Measurements from ENCODE around the gene NADSYN1.

NADSYN1 gene

DNA sequence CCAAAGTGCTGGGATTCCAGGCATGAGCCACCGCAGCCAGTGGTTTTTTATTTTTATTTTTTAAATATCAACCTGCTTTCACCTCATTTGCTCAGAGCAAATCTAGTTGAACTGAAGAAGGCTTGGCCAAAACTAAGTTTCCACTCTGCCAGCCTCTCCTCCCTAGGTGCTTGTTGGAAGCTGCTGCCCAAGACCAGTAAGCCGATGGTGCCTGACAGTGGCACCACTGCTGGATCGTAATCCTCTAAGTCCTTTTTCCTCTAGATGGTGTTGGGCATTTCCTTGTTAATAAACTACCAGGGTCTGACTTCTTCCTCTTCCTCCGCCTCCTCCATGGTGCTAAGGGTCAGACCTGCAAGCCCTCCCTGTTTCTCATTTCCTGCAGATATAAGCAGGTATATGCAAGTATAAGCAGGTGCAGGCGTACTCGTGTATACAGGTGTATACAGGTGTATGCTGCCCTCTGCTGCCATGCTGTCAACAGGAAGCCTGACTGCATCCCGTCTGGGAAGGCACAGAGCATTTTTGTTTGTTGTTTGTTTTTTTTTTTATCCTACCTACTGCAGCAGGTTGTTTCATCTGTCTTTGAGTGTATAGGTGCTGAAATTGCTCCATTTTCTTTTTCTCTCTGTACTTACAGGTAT lies 1.6 kb downstream of the NADSYN1 start:
- peaks cover 29% of the 10 kb centered on the region for H3K36me3 ChIP-seq (ENCODE audit: low read depth)
- peaks cover 8% of the 10 kb centered on the region for H3K4me1 ChIP-seq (ENCODE audit: insufficient read depth, poor library complexity, severe bottlenecking)
- ATAC-seq (ENCODE audit: low read depth) (no peak), DNase-seq (ENCODE audit: low spot score) (peak; percentile 57)
- peak; percentile 53 for TF ChIP-seq CTCF (IDR thresholded peaks at IDR 0.05; ENCODE audit: poor library complexity, severe bottlenecking)
- no peaks in the 10 kb centered on the region for H3K27me3 ChIP-seq (ENCODE audit: insufficient read depth, poor library complexity, severe bottlenecking)
- no peaks in the 10 kb centered on the region for H3K9me3 ChIP-seq (ENCODE audit: severe bottlenecking)
- H3K27ac ChIP-seq (ENCODE audit: poor library complexity, severe bottlenecking): no peak overlapping the region
- no peak overlapping the region for H3K4me3 ChIP-seq (ENCODE audit: severe bottlenecking)

DNA sequence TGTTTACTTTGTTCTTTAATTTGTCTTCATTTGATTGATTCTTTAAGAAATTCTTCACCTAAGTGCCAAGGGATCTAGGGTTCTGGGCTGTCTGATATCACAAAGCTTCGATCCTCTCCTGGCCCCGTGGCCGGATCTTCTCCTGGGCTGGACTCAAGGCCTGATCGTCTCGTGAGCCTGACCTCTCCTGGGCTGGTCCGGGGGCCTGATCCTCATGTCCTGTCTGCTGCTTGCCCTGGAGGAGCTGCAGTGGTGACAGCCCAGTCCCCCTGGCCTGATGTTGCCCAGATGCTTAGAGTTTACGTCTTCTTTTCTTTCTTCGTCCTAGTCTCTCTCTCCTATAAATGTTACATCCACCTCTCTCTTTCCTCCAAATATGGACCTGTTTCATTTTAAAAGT lies 3.3 kb downstream of the NADSYN1 start:
- H3K4me3 ChIP-seq (ENCODE audit: severe bottlenecking): no peak overlapping the region
- no peak overlapping the region for H3K27ac ChIP-seq (ENCODE audit: poor library complexity, severe bottlenecking)
- no peaks in the 10 kb centered on the region for H3K9me3 ChIP-seq (ENCODE audit: severe bottlenecking)
- H3K4me1 ChIP-seq (ENCODE audit: insufficient read depth, poor library complexity, severe bottlenecking): peaks cover 4% of the 10 kb centered on the region
- DNase-seq (ENCODE audit: low spot score) (peak; percentile 34), ATAC-seq (ENCODE audit: low read depth) (no peak)
- TF ChIP-seq CTCF (IDR thresholded peaks at IDR 0.05; ENCODE audit: poor library complexity, severe bottlenecking): no peak
- H3K36me3 ChIP-seq (ENCODE audit: low read depth): peaks cover 39% of the 10 kb centered on the region
- no peaks in the 10 kb centered on the region for H3K27me3 ChIP-seq (ENCODE audit: insufficient read depth, poor library complexity, severe bottlenecking)

DNA sequence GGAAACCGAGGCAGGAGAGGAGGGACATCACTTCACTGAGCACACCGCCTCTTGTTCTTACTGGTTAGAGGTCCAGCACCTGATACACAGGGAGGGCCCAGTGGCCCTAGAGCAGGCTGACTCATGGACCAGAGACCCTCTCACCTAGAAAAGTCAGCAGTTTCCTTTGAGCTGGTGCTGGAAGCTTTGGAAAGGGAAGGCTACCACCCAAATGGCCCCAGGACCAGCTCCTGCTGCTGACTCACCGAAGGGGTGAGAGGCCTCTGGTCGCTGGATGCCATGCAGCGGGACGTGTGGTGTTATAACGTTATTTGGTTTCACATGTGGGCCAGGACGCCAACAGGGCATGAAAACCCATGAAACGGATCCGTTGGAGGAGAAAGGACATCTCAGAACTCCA lies 3.8 kb downstream of the NADSYN1 start:
- Histone ChIP-seq H3K9me3 (ENCODE audit: severe bottlenecking) (no peaks in the 10 kb centered on the region), H3K4me1 (ENCODE audit: insufficient read depth, poor library complexity, severe bottlenecking) (peaks cover 4% of the 10 kb centered on the region), H3K27ac (ENCODE audit: poor library complexity, severe bottlenecking) (no peak overlapping the region), H3K36me3 (ENCODE audit: low read depth) (peaks cover 39% of the 10 kb centered on the region), H3K4me3 (ENCODE audit: severe bottlenecking) (no peak overlapping the region), H3K27me3 (ENCODE audit: insufficient read depth, poor library complexity, severe bottlenecking) (no peaks in the 10 kb centered on the region)
- DNase-seq (ENCODE audit: low spot score) (peak; percentile 19), ATAC-seq (ENCODE audit: low read depth) (no peak)
- TF ChIP-seq CTCF (IDR thresholded peaks at IDR 0.05; ENCODE audit: poor library complexity, severe bottlenecking): no peak

GRCh38 chr11:71458146-71459070 lies 5.4 kb downstream of the NADSYN1 start:
- no peak for TF ChIP-seq CTCF (IDR thresholded peaks at IDR 0.05; ENCODE audit: poor library complexity, severe bottlenecking)
- no peaks in the 10 kb centered on the region for H3K27me3 ChIP-seq (ENCODE audit: insufficient read depth, poor library complexity, severe bottlenecking)
- no peak overlapping the region for H3K27ac ChIP-seq (ENCODE audit: poor library complexity, severe bottlenecking)
- H3K36me3 ChIP-seq (ENCODE audit: low read depth): peaks cover 39% of the 10 kb centered on the region
- peak; percentile 53; the same call in 2 of the 3 replicates for ATAC-seq (ENCODE audit: low read depth)
- H3K4me1 ChIP-seq (ENCODE audit: insufficient read depth, poor library complexity, severe bottlenecking): peaks cover 4% of the 10 kb centered on the region
- H3K4me3 ChIP-seq (ENCODE audit: severe bottlenecking): no peak overlapping the region
- no peaks in the 10 kb centered on the region for H3K9me3 ChIP-seq (ENCODE audit: severe bottlenecking)
- DNase-seq (ENCODE audit: low spot score): peak; percentile 59
